ENCODE measurements around the gene PLN.

Gene PLN

DNA sequence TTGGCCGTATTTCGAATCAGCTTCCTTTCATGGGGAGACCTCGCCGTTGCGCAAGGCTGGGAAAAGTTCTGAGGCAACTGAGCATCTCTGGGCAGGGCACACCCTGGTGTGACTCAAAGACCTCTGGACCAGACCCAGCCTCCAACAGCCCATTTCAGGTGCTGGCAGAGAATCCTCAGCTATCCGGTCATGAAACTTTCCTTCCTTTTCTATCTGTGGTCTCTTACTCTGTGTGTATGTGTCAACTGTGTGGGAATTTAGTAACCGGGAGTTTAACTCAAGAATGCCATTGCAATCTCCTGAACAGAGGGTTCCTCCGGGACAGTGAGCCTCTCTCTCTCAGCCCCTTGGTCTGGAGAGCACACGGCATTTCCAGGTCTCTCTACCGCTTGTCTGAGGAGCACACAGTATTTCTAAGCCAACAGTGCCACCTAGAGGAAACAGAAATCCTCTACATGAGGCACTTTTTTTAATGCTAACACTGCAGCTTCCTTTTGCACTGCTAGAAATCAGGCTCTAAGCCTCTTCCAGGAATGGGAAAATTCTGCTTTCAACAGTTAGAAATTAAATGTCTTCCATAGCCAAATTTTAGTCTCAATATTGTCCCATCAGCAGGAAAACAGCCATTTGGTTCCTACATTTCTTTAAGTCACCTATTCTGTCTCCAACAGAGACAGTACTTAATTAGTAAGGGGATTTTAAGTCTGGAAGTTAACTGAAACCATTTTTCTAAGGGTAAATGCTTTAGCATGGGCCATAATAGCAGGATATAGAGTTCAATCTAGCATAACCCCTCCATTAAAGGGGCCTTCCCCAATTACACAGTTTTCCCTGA is 32.7 kb downstream of the PLN start:
- no peak for DNase-seq (ENCODE audit: low read depth)

- no peak for DNase-seq (ENCODE audit: low read depth)
These were observed 33.4 kb downstream of the PLN start for GRCh38 chr6:118581489-118581959.

DNA sequence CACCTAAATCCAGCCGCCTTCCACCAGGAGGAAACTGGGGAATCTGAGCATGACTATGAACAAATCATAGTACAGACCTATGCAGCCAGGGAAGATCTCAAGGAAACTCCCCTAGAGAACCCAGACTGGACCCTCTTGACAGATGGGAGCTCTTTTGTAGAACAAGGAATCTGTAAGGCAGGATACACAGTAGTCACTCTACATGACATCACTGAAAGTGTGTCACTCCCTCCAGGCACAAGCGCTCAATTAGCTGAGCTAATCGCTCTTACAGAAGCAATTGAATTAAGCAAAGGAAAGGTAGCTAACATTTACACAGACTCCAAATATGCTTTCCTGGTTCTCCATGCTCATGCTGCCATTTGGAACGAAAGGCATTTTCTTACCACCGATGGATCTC is 36.8 kb downstream of the PLN start:
- no peak for DNase-seq (ENCODE audit: low read depth)

DNA sequence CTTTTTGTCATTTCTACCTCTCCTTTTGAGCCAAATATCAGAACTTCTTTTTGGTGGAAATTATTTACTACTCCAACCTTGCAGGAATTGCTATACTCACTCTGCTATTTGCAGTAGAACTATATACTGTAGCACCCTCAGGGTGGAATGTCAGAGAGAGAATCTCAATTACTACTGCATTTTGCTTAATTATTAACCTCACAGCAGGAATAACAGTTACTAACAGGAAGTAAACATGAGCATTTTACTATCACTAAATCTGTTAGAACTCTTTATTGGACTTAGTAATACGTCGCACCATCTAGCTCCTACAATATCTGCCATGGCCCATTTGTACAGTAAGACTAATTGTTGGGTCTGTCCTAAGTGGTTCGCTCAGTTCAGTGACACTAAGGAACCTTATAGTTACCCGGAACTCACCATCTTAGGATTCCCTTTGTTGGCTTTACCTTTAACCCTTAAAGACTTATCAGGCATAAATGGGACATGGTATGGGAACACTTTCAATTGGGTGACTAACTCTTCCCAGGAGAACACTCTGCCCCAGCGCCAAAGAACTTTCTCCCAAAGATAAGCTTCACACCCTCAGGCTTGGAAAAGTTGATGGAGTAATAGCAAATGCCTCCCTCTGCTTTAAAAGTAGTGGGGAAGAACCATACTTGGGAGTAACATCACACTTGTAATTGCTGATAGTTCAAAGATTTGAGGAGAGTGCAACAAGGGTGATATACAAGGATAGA is 38.8 kb downstream of the PLN start:
- DNase-seq (ENCODE audit: low read depth), result no peak

- no peak for DNase-seq (ENCODE audit: low read depth)
These were observed 40.5 kb downstream of the PLN start for GRCh38 chr6:118588626-118589025.

GRCh38 chr6:118589186-118589585 is 41.1 kb downstream of the PLN start:
- no peak for DNase-seq (ENCODE audit: low read depth)

- no peak for DNase-seq (ENCODE audit: low read depth)
These were observed 41.7 kb downstream of the PLN start for GRCh38 chr6:118589649-118590365.

DNA sequence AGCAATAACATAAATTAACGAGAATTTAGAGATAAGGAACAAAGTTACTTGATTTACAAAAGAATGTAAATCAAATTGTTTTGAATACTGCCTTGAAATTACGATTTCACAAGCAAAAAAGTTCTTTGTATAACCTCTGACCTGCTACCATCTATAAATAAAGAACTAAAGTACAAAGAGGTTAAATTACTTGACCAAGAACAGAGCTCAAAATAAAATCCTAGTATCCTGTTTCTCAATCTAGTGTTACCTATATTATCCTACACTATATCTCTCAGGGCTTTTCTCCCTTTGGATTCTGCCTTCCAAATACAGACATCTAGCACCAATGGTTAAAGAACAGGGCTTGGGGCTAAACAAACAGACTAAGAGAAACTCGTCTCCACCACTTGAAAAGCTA is 43.8 kb downstream of the PLN start:
- DNase-seq (ENCODE audit: low read depth), result no peak

- no peak for DNase-seq (ENCODE audit: low read depth)
These were observed 46.8 kb downstream of the PLN start for GRCh38 chr6:118594877-118595276.

GRCh38 chr6:118596774-118597320 is 48.8 kb downstream of the PLN start:
- no peak for DNase-seq (ENCODE audit: low read depth)

DNA sequence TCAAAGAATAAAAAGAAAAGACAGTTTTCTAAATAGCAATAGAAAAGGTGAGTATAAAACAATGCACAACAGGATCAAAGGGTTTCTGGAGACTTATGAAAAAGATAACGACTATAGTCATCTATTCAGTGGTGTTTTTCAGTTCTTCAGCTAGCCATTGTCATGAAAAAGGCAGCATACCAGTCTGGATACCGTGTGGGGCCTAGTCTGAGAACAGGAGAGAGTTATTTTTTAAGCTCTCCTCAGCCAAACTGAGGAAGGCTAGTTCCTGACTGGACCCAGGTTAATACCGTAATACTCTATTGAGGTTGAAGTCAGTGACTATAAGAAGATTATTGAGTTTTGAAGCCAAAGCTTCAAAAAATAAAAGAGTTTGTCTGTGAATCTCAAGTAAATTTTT is 49.5 kb downstream of the PLN start:
- no peak for DNase-seq (ENCODE audit: low read depth)

GRCh38 chr6:118598324-118598723 is 50.2 kb downstream of the PLN start:
- DNase-seq (ENCODE audit: low read depth), result no peak

- DNase-seq (ENCODE audit: low read depth), result no peak
These were observed 54.2 kb downstream of the PLN start for GRCh38 chr6:118602300-118602699.

DNA sequence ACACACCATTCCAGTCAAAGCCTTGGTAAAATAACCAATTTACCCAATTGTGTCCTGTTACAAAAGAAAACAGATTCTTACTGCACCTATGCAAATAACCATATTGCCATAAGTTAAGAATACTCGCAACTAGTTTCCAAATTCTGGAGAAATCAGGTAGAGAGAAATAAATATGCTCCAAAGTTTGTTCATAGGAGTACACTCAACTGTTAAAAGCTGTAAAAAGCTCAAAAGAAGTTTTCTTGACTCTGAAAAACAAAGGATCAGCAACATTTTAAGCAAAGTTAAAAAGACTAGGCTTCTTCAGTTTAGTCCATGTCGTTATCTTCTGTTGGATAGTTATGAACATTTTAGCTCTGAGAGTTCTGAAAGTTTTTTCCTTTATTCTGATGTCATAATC is 55.3 kb downstream of the PLN start:
- no peak for DNase-seq (ENCODE audit: low read depth)

DNA sequence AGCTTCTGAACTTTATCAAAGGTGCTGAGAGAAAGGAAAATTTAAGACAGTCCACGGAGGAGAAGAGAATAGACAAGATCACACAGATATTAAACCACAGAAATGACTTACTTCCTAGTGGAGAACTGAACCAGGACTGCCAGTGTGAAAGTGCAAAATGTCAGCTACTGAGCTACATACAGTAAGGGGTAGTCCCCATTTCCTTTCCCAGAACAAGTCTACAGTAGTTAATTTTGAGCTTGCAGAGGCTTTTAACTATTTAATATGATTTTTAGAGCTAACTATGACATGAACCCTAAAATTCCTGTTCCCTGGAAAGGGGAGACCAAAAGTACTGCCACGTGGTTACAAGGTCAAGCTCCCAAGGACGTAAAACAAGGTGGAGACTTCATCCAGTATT is 58.2 kb downstream of the PLN start:
- no peak for DNase-seq (ENCODE audit: low read depth)

GRCh38 chr6:118606858-118607257 is 58.8 kb downstream of the PLN start:
- DNase-seq (ENCODE audit: low read depth), result no peak
